SKM-1 treated with dmso at 0.1 percent for 144 hours (cell line): ENCODE results near the gene DRAXIN.

Source experiments
- DNase-seq: peaks from one replicate; lab custom pipeline; 2025; ENCODE audit not compliant: unreplicated experiment; lab: John Stamatoyannopoulos, UW

Gene DRAXIN

GRCh38 chr1:11759791-11760190, 68.3 kb downstream of the DRAXIN start:
- DNase-seq = no peak

GRCh38 chr1:11761285-11761684, 69.8 kb downstream of the DRAXIN start:
- no peak for DNase-seq

GRCh38 chr1:11761988-11762406, 70.5 kb downstream of the DRAXIN start, which contains the start of gene C1orf167:
Gene C1orf167 (plus strand): TSS chr1:11762193. CDS start chr1:11764401, 2,208 bp downstream.
- DNase-seq = no peak

GRCh38 chr1:11764115-11764514, 72.6 kb downstream of the DRAXIN start:
- DNase-seq = no peak

- DNase-seq = no peak
Measured at GRCh38 chr1:11764519-11764918, 73.0 kb downstream of the DRAXIN start.

- DNase-seq = no peak
Measured at GRCh38 chr1:11765661-11766428, 74.3 kb downstream of the DRAXIN start.

GRCh38 chr1:11766429-11766776, 74.9 kb downstream of the DRAXIN start:
- no peak for DNase-seq

GRCh38 chr1:11767922-11768704, 76.6 kb downstream of the DRAXIN start:
- no peak for DNase-seq

GRCh38 chr1:11768821-11769220, 77.3 kb downstream of the DRAXIN start:
- no peak for DNase-seq

- no peak for DNase-seq
Measured at GRCh38 chr1:11769274-11769673, 77.8 kb downstream of the DRAXIN start.

- no peak for DNase-seq
Measured at GRCh38 chr1:11770011-11770410, 78.5 kb downstream of the DRAXIN start.

- no peak for DNase-seq
Measured at GRCh38 chr1:11771481-11772043, 80.1 kb downstream of the DRAXIN start.

GRCh38 chr1:11772458-11772857, 80.9 kb downstream of the DRAXIN start:
- DNase-seq = no peak

GRCh38 chr1:11774753-11775152, 83.2 kb downstream of the DRAXIN start:
- no peak for DNase-seq
